ENCODE measurements around the gene SLC25A20.

Gene SLC25A20

GRCh38 chr3:48897460-48898376, 964 bp downstream of the SLC25A20 start:
- DNase-seq: no peak

GRCh38 chr3:48896936-48897335, 1.7 kb downstream of the SLC25A20 start:
- DNase-seq: no peak

- no peak for DNase-seq
Observed at GRCh38 chr3:48894516-48894915, 4.2 kb downstream of the SLC25A20 start.

GRCh38 chr3:48891606-48892005, 7.1 kb downstream of the SLC25A20 start:
- no peak for DNase-seq

GRCh38 chr3:48885753-48886152, 12.9 kb downstream of the SLC25A20 start:
- DNase-seq: no peak

- DNase-seq: no peak
Observed at GRCh38 chr3:48881652-48882114, 17.0 kb downstream of the SLC25A20 start.

- no peak for DNase-seq
Observed at GRCh38 chr3:48881006-48881405, 17.7 kb downstream of the SLC25A20 start.

- DNase-seq: no peak
Observed at GRCh38 chr3:48879994-48880377, 18.7 kb downstream of the SLC25A20 start.

GRCh38 chr3:48879307-48879993, 19.2 kb downstream of the SLC25A20 start:
- DNase-seq: no peak

GRCh38 chr3:48877671-48878070, 21.0 kb downstream of the SLC25A20 start:
- no peak for DNase-seq

GRCh38 chr3:48863122-48863521, 35.6 kb downstream of the SLC25A20 start:
- no peak for DNase-seq

- no peak for DNase-seq
Observed at GRCh38 chr3:48859206-48859605, 39.5 kb downstream of the SLC25A20 start.

- no peak for DNase-seq
Observed at GRCh38 chr3:48858709-48859108, 40.0 kb downstream of the SLC25A20 start.

- DNase-seq: no peak
Observed at GRCh38 chr3:48857641-48858040, 41.0 kb downstream of the SLC25A20 start.

GRCh38 chr3:48856469-48856868, 42.2 kb downstream of the SLC25A20 start:
- DNase-seq: no peak

- DNase-seq: no peak
Observed at GRCh38 chr3:48855681-48856447, 42.8 kb downstream of the SLC25A20 start.

- no peak for DNase-seq
Observed at GRCh38 chr3:48852151-48852550, 46.5 kb downstream of the SLC25A20 start.

- no peak for DNase-seq
Observed at GRCh38 chr3:48851407-48851806, 47.3 kb downstream of the SLC25A20 start.

- DNase-seq: no peak
Observed at GRCh38 chr3:48848816-48849515, 49.7 kb downstream of the SLC25A20 start.

GRCh38 chr3:48847504-48848423, 50.9 kb downstream of the SLC25A20 start, which contains the start of gene PRKAR2A:
Gene PRKAR2A, minus strand, starts transcription at chr3:48847874. Its CDS starts 278 bp downstream, at chr3:48847596.
- peak; percentile 59 for DNase-seq

GRCh38 chr3:48847053-48847503, 51.6 kb downstream of the SLC25A20 start:
- peak; percentile 14 for DNase-seq

Data from DMS153 (cell line).